Measurements from ENCODE around the gene IRF7.

IRF7 gene

DNA sequence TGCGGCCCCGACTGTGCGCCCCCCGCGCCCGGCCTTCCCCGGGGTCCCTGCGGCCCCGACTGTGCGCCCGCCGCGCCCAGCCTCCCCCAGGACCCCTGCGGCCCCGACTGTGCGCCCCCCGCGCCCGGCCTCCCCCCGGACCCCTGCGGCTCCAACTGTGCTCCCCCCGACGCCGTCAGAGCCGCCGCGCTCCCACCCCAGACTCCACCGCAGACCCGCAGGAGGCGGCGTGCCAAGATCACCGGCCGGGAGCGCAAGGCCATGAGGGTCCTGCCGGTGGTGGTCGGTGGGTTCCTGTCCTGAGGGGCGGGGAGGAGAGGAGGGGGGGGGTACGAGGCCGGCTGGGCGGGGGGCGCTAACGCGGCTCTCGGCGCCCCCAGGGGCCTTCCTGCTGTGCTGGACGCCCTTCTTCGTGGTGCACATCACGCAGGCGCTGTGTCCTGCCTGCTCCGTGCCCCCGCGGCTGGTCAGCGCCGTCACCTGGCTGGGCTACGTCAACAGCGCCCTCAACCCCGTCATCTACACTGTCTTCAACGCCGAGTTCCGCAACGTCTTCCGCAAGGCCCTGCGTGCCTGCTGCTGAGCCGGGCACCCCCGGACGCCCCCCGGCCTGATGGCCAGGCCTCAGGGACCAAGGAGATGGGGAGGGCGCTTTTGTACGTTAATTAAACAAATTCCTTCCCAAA is 24.4 kb upstream of the IRF7 start:
- no peak for DNase-seq

DNA sequence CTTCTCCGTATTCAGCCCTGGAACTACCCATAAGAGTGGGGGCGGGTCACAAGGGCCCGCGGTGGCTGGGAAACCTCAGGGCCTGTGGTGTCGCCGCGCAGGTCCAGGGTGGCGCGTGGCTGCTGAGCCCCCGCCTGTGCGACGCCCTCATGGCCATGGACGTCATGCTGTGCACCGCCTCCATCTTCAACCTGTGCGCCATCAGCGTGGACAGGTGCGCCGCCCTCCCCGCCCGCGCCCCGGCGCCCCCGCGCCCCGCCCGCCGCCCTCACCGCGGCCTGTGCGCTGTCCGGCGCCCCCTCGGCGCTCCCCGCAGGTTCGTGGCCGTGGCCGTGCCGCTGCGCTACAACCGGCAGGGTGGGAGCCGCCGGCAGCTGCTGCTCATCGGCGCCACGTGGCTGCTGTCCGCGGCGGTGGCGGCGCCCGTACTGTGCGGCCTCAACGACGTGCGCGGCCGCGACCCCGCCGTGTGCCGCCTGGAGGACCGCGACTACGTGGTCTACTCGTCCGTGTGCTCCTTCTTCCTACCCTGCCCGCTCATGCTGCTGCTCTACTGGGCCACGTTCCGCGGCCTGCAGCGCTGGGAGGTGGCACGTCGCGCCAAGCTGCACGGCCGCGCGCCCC is 23.7 kb upstream of the IRF7 start:
- DNase-seq, result no peak

DNA sequence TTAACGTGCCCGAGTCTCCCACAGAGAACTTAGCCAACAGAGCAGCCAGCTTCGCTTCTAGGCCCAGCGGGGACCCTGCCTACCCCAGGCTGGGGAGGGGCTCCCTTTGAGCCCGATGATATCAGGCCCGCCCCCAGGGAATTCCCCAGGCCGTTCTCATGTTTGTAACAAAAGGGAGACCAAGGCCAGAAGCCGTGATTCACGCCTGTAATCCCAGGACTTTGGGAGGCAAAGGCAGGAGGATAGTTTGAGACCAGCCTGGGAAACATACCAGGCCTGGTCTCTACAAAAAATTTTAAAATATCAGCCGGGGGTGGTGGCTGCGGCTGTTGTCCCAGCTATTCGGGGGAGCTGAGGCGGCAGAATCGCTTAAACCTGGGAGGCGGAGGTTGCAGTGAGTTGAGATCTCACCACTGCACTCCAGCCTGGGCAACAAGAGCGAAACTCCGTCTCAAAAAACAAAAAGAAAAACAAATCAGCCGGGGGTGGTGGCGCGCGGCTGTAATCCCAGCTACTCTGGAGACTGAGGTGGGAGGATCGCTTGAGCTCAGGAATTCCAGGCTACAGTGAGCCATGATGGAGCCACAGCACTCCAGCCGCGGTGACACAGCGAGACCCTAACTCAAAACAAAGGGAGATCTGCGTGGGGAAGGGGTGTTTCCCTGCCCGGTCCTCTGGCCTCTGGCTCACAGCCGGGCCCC is 23.0 kb upstream of the IRF7 start:
- no peak for DNase-seq

DNA sequence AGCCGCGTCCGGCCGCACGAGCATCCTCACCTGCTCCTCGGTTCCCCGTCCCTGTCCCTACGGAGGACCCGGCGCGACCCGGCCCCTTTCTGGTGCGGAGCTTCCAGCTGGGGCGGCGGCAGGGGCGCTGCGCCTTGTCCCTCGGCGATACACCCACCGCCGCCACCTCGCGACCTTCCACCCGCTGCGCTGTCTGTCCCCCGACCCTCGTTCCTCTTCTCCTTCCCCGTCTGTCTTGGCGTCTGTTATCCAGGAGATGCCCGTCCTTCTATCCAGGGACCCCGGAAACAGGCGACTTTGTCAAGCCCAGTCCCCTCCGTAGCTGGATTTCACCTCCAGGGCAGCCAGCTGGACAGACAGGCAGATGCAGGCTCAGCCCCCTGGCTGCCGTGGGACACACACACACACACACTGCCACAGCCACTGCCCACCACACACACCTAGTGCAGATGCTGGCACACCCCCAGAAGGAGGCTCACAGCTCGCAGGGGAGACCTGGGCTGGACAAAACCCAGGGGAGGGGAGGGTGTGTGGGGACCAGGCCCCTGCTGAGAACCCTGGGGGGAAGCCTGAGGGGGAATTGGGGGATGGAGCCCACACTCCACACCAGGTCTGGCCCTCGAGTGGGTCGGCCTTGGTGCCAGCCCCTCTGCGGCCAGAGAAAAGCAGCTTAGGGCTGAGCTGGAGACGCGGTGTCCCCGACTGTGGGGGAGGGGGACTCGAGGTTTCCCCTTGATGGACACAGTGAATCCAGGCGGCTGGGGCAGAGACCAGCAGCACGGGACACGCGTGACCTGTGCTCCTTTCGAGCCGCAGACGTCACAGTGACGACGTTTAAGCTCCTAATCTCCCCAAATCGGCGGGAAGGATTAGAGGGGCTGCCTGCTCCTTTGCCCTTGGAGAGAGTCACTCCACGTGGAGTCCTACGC is 22.1 kb upstream of the IRF7 start:
- no peak for DNase-seq

DNA sequence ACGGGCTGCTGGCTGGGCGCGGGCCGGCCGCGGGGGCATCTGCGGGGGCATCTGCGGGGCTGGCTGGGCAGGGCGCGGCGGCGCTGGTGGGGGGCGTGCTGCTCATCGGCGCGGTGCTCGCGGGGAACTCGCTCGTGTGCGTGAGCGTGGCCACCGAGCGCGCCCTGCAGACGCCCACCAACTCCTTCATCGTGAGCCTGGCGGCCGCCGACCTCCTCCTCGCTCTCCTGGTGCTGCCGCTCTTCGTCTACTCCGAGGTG is 21.5 kb upstream of the IRF7 start:
- DNase-seq, result no peak

DNA sequence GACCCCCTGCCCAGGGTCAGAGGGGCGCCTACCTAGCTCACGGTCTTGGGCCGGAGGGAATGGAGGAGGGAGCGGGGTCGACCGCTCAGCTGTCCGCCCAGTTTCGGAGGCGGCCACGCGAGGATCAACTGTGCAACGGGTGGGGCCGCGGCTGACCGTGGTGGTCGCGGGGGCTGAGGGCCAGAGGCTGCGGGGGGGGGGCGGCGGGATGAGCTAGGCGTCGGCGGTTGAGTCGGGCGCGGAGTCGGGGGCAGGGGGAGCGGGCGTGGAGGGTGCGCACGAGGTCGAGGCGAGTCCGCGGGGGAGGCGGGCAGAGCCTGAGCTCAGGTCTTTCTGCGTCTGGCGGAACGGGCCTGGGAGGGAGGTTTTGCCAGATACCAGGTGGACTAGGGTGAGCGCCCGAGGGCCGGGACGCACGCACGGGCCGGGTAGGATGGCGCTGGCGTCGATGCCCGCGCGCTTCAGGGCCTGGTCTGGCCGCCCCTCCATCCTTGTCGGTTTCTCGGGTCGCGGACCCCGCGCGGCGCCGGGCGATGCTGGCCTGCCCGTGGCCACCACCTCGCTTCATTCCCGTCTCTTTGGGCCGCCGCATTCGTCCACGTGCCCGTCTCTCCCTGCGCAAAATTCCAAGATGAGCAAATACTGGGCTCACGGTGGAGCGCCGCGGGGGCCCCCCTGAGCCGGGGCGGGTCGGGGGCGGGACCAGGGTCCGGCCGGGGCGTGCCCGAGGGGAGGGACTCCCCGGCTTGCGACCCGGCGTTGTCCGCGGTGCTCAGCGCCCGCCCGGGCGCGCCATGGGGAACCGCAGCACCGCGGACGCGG is 21.0 kb upstream of the IRF7 start, which contains the start of gene DRD4:
TSS of gene DRD4 (plus strand) at position 759 of the 822 bp plus-strand sequence. CDS start at position 795, 36 bp downstream.
- no peak for DNase-seq

DNA sequence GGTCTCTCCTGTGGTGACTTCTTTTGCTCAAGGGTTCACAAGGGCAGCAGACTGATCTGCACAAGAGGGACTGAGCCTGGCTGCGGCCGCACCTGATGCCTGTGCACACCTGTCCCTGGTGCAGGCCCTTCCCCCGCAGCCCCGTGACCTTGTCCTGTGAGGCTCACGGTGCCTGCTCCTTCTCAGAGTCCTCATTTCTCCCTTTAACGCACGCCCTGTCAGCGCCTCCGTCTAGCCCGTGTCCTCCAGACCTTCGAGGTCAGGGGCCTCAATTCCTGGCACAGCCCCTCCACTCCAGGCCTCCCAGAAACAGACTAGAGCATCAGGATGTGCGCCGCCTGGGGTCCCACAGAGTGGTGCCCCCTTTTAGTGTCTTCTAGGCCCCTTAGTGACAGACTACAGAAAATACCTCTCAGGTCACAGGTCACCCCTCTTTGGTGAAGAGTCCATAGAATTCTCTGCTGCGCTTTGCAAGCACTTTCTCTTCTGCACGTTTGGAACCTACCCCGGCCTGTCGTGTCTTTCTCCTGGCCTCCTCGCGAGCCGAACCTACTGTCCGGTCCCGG is 20.3 kb upstream of the IRF7 start:
- DNase-seq, result no peak

DNA sequence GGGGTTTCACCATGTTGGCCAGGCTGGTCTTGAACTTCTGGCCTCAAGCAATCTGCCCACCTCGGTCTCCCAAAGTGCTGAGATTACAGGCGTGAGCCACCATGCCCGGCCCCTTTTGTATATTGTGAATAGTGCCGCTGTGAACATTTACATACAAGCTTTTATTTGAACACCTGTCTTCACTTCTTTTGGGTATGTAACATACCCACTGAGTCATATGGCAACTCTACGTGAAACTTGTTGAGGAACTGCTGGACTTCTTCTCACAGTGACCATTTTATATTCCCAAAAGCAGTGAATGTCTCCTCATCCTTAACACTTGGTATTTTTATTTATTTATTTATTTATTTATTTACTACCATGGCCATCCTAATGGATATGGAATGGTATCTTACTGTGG is 15.1 kb upstream of the IRF7 start:
- DNase-seq, result no peak

DNA sequence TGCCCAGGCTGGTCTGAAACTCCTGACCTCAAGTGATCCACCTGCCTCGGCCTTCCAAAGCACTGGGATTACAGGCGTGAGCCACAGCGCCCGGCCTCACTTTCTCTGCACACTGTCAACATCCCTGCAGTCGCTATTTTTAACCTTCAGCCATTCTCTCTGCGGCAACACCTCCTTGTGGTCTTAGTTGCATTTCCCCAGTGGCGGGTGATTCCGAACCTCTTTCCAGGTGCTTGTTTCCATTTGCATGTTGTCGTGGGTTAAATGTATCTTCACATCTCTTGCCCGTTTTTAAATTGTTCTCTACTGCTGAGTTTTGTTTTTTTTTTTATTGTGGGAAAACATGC is 13.5 kb upstream of the IRF7 start:
- DNase-seq, result peak; percentile 38

DNA sequence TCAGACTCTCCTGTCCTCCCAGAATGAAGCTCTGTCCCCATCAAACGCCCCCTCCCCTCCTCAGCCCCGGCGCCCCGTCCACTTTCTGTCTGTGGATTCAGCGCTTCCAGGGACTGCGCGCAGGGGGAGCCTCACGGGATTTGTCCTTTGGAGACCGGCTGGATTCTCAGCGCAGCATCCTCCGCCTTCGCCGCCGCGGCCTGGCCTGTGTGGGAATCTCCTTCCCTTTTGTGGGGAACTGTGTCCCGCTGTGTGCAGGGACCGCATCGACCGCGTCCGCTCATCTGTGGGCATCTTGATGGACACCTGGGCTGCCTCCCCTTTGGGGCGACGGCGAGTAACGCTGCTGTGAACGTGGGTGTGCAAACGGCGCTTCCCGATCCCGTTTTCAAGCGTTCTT is 12.3 kb upstream of the IRF7 start:
- no peak for DNase-seq

DNA sequence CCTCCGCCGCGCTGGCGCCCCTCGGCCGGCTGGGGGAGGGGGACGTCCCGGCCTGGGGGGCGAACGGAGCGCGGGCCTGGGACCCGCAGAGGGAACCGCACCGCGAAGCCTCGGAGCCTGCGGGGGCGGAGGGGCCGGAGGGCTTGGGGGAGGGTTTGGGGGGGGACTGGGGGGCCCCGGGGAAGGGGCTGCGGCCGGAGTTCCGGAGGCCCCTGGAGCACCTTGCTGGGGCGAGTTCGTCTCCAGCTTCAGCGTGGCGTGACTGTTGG is 11.5 kb upstream of the IRF7 start:
- DNase-seq, result no peak

DNA sequence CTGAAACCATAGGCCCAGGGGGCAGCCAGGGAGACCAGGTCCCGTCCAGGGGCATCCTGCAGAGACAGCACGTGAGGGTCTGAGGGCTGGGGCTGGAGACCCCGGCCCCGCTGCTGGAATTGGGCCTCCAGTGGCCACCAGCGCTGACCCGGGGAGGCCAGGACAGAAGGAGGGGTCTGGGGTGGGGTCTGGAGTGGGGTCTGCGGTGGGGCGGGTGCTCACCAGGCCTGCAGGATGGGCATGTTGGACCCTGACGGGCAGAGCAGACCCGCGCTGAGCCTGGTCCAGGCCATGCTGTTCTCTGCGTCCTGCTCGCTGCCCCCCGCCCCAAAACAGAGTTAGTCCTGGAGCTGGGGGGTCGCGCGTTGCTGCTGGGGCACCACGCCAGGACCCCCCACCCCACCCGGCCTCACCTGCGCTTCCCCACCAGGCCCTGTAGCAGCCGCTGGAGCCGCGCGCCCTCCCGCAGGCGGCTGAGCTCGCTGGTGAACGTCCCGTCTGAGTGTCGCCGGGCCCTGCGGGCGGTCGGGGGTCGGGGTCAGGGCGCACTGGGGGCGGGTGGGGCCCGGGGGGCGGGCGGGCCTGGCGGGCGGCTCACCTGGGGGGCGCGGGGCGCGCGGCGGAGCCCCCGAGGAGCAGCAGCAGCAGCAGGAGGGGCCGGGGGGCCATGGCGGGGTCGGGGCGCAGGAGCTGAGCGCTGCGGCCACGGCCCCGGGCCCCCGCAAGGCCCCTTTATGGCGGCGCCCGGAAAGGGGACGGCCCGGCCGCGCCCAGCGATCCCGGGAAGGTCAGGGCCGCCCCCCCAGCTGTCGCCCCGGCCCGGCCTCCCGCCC is 10.9 kb upstream of the IRF7 start, which contains the start of gene SCT:
TSS of gene SCT (minus strand) at position 707 of the 833 bp plus-strand sequence. CDS start at position 669, 38 bp downstream.
- no peak for DNase-seq

DNA sequence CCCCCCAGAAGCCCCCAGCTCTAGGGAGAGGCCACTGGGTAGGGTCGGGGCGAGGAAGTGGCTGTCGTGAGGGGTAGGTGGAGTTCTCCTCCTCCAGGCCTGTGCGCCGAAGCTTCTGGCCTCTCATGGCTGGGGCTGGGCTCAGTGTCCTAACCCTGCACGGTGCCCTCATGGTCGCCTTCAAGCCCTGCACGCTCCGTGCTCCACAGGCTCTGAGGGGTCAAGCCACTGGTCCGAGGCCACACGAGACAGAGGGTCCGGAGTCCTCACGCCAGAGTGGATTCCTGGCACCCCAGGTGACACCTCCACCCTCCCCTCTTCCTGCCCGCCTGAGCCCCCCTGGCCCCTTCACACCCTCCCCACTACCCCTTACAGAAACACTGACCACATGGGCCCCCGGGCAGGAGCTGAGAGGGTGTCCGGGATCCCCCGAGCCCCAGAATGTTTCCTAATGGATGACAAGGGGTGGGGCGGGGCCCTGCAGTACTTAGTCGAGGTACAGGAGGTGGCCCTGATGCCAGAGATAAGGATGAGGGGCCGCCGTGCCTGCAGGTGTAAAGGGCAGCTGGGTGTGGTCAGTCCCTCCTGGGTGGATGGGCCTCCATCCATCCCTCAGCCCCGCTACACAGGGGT is 10.0 kb upstream of the IRF7 start:
- DNase-seq, result no peak

DNA sequence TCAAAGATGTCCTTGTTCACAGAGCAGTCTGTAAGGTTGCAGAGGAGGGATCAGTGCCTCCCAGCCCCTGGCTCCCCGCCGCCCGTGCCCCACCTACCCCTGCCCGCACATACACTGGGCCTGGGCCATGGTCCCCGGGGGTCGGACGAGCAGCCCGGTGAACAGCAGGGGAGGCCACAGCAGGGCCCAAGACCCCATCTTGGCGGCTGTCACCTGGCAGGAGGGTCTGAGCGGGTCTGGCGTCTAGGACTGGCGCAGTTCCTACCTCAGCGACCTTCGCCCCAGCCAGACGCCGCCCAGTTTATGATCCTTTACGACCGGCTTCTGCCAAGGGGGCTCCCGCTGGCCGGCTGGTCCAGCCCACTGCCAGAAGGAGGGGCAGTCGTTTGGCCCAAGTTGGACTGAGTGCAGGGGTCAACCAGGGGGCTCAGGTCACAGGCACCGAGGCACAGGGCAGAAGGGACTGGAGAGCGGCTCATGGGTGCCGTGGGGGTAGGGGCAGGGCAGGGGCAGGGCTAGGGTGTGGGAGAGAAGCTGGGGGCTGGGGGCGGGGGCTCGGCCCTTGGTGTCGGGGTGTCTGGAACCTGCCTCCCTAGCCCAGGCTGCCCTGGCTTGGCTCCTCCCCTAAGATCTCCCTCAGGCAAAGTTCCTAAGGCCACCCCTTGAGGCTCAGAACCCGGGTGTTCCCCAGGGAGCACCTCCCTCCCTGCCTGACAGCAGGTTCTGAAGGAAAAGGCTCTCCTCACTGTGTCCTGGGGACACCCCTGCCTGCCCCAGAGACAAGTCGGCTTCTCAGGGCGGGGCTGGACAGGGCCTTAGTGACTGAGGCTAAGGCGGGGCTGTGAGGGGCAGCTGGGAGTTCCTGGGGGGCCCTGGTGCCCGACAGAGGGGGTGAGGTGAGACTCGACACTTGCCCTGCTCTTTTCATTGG is 9.2 kb upstream of the IRF7 start, which contains the start of gene CDHR5:
TSS of gene CDHR5 (minus strand) at position 251 of the 931 bp plus-strand sequence. CDS start at position 198, 53 bp downstream.
- no peak for DNase-seq

DNA sequence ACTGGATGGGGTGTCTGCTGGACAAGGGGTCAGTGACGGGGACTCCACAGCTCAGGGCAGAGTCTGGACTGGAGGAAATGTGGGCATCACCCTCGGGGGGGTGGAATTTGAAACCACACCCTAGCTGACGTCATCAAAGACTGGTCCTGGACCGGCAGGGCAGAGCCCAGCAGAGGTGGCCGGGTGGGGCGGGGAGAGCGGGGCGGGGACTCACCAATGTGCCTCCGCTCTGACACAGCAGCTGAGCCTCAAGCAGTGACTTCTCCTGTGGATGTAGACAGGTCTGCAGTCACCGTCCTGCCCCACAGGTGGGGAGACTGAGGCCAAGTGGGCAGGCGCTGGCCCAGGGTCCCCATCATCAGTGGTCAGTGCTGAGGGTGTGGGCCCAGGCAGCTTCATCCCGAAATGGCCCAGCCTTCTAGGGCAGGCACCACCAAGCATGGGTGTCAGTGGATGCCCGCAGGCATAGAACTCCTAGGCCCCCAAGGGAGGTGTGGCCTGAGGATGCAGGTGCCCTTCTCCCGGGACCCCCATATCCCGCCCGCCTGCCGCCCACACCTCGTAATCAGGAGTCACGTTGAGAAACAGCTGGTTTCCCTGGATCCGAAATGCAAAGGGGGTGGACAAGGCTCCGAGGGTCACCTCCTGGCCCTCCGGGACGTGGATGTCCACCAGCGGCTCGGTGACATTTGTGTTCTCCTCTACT is 8.4 kb upstream of the IRF7 start:
- DNase-seq, result no peak

DNA sequence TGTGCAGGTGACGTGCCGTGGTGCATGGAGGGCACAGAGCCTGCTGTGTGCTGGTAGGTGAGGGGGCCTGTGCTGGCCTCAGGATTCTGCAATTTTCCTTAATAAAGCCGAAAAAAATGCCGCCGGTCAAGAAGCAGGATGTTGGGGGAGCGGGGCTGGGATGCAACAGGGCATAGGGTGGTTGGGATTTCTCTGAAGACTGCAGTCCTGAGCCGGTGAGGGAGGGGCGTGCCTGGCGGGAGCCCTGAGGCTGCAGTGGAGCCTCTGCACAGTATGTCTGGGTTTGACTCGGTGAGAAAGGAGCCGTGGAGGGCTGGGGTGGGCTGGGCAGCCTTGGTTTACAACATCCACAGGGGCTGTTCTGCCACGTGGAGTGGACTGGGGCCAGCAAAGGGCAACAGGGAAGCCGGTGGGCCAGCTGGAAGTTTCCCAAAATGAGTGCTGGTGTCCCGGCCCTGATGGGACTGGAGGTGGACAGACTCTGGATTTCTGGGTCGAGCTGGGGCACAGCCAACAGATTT is 7.7 kb upstream of the IRF7 start:
- DNase-seq, result no peak

DNA sequence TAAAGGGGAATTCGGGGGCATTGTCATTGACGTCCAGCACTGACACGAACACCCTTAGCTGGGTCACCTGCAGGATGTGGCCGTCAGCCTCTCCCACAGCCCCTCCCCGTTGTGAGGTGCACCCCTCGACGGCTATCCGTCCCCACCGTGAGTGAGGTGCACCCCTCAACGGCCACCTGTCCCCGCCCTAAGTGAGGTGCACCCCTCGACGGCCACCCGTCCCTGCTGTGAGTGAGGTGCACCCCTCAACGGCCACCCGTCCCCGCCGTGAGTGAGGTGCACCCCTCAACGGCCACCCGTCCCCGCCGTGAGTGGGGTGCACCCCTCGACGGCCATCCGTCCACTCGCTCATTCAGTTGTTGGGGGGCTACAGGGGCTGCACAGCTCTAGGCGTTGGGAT is 6.1 kb upstream of the IRF7 start:
- no peak for DNase-seq

DNA sequence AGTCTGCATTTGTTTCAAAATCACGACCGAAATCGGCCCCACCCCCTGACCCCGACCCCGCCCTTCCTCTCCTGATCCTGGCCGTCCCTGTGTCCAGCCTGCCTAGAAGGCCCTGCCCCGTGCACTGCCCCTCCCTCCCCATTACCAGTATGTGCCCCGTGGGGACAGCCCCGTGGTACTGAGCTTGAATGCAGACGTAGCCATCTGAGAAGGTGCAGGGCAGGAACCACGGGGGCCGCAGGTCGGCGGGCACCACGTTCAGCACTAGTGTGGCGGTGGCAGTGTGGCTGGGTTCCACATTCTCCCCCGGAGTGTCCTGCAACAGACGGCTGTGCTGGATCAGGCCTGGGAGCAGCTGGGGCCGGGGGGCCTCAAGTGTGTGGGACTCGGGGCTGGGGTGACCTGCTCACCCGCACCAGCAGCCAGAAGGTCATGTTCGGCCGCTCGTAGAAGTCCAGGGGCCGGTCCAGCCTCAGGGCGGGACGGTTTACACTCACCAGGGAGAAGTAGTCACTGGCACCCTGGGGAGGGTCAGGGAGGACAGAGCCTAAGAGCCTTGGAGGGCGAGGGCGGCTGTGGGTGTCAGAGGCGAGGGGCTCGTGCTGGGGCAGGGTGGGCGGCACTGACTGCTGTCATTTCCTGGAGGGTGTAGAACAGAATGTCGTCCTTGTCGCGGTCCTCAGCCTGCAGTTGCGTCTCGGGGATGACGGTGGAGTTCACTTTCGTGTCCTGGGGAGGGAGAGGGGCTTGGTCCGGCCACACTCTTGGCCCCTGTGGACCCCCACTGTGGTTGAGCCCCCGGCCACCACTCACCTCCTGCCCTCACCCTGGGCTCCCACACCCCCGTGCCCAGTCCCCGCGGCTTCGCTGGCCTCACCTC is 5.4 kb upstream of the IRF7 start:
- DNase-seq, result no peak

All from CD4-positive, alpha-beta T cell treated with Interleukin-17A for 4 hours (primary cell).